ENCODE results near the gene SLC7A11.

GRCh38 chr4:138225477-138225876 is 16.7 kb downstream of the SLC7A11 start:
- no peak for TF ChIP-seq POLR2A (IDR thresholded peaks at IDR 0.05)
- no peak for TF ChIP-seq CTCF (IDR thresholded peaks at IDR 0.05)
